K562 (cell line): Measurements from ENCODE around the gene FBLN7. TPM values are rescaled to one million over a fixed set of nuclear protein-coding genes. Genes with fewer than 3 reads are reported as not detected.

Source experiments
- BHLHE40 ChIP-seq: IDR thresholded peaks from 2 replicates; pipeline ENCODE4 v1.6.1; 2011; ENCODE audit warnings: low read length, improper control_type of control experiment
- DACH1 ChIP-seq: fragments of 450-650 bp; IDR thresholded peaks from 2 replicates; pipeline ENCODE4 v1.6.1; 2018; ENCODE audit not compliant: partially characterized antibody
- EGR1 ChIP-seq: fragments of 450-650 bp; conservative IDR thresholded peaks from 2 replicates; pipeline ENCODE4 v1.6.1; 2017; ENCODE audit warnings: mild to moderate bottlenecking
- FOSL1 ChIP-seq: fragments of 200-800 bp; sonication (Bioruptor generic); conservative IDR thresholded peaks from 2 replicates; pipeline ENCODE4 v1.6.1; 2016; ENCODE audit warnings: missing genetic modification characterization, missing compliant biosample characterization
- HSF4 ChIP-seq: fragments of 250-450 bp; sonication (Bioruptor Pico); IDR thresholded peaks from 2 replicates; pipeline ENCODE4 v2.1.2; 2022; ENCODE audit warnings: mild to moderate bottlenecking, moderate library complexity, borderline replicate concordance
- NFRKB ChIP-seq: fragments of 450-650 bp; IDR thresholded peaks from 2 replicates; pipeline ENCODE4 v1.6.1; 2016; ENCODE audit warnings: low read depth
- NRF1 ChIP-seq, 2 experiments: fragments of 450-650 bp; IDR thresholded peaks in 1 of 2; conservative IDR thresholded peaks in 1 of 2; 2 replicates each; pipeline ENCODE4 v1.6.1; 2014; ENCODE audit warnings: mild to moderate bottlenecking in 2 of 2
- POU5F1 ChIP-seq: fragments of 150-350 bp; IDR thresholded peaks from 2 replicates; pipeline ENCODE4 v1.6.1; 2014; ENCODE audit warnings: borderline replicate concordance, low read length, low read depth, mild to moderate bottlenecking; ENCODE audit not compliant: partially characterized antibody
- PRDM10 ChIP-seq: fragments of 450-650 bp; IDR thresholded peaks from 2 replicates; pipeline ENCODE4 v1.6.1; 2018; ENCODE audit not compliant: partially characterized antibody
- PTRF ChIP-seq: fragments of 450-650 bp; IDR thresholded peaks from 2 replicates; pipeline ENCODE4 v1.6.1; 2016; ENCODE audit warnings: mild to moderate bottlenecking, missing genetic modification characterization, missing compliant biosample characterization
- PYGO2 ChIP-seq: fragments of 450-650 bp; IDR thresholded peaks from 2 replicates; pipeline ENCODE4 v1.6.1; 2016; ENCODE audit warnings: mild to moderate bottlenecking, missing genetic modification characterization, moderate library complexity, missing compliant biosample characterization
- RB1 ChIP-seq: fragments of 450-650 bp; IDR thresholded peaks from 2 replicates; pipeline ENCODE4 v1.6.1; 2017; ENCODE audit warnings: low read depth, mild to moderate bottlenecking
- RBBP5 ChIP-seq: fragments of 200-600 bp; sonication (generic); IDR thresholded peaks from 2 replicates; pipeline ENCODE4 v1.6.1; 2012; ENCODE audit warnings: borderline replicate concordance, mild to moderate bottlenecking, low read length, control low read depth, inconsistent platforms; ENCODE audit not compliant: insufficient read depth, poor library complexity, severe bottlenecking
- TAF7 ChIP-seq: fragments of 450-650 bp; IDR thresholded peaks from 2 replicates; pipeline ENCODE4 v1.6.1; 2016; ENCODE audit warnings: missing genetic modification characterization, missing compliant biosample characterization
- TCFL5 ChIP-seq: fragments of 250-450 bp; sonication (Bioruptor Pico); conservative IDR thresholded peaks from 2 replicates; pipeline ENCODE4 v1.6.1; 2021; ENCODE audit warnings: mild to moderate bottlenecking, moderate library complexity, matching md5 sums
- TFAM ChIP-seq: fragments of 250-450 bp; sonication (Bioruptor Pico); conservative IDR thresholded peaks from 2 replicates; pipeline ENCODE4 v1.5.0; 2021; ENCODE audit warnings: mild to moderate bottlenecking, moderate library complexity
- TRIM25 ChIP-seq: fragments of 450-650 bp; IDR thresholded peaks from 2 replicates; pipeline ENCODE4 v1.7.0; 2016; ENCODE audit warnings: borderline replicate concordance
- U2AF2 ChIP-seq: fragments of 200-400 bp; formaldehyde crosslinking; optimal IDR thresholded peaks from 2 replicates; pipeline ENCODE3; 2017; ENCODE audit warnings: low read depth, mild to moderate bottlenecking, low read length
- XRCC5 ChIP-seq: fragments of 200-400 bp; formaldehyde crosslinking; IDR thresholded peaks from 2 replicates; pipeline ENCODE4 v1.6.1; 2017; ENCODE audit warnings: low read depth, mild to moderate bottlenecking, low read length
- ZBTB17 ChIP-seq: fragments of 450-650 bp; formaldehyde crosslinking; IDR thresholded peaks from 2 replicates; pipeline ENCODE4 v1.4.0; 2020; ENCODE audit warnings: mild to moderate bottlenecking
- ZBTB8A ChIP-seq: fragments of 450-650 bp; IDR thresholded peaks from 2 replicates; pipeline ENCODE4 v1.6.1; 2018; ENCODE audit warnings: mild to moderate bottlenecking, moderate library complexity; ENCODE audit not compliant: partially characterized antibody
- ZC3H8 ChIP-seq: fragments of 450-650 bp; IDR thresholded peaks from 2 replicates; pipeline ENCODE4 v1.6.1; 2017
- ZFPM2 ChIP-seq: fragments of 250-450 bp; sonication (Bioruptor Pico); IDR thresholded peaks from 2 replicates; pipeline ENCODE4 v1.5.1; 2022; ENCODE audit warnings: mild to moderate bottlenecking
- ZNF12 ChIP-seq: sonication (generic); formaldehyde crosslinking; IDR thresholded peaks from 2 replicates; pipeline ENCODE4 v1.4.0; 2020; ENCODE audit warnings: mild to moderate bottlenecking, missing genetic modification reagents
- ZNF3 ChIP-seq: fragments of 250-450 bp; sonication (Bioruptor Pico); IDR thresholded peaks from 2 replicates; pipeline ENCODE4 v1.5.0; 2021; ENCODE audit warnings: mild to moderate bottlenecking, moderate library complexity
- ZNF445 ChIP-seq: fragments of 250-450 bp; sonication (Bioruptor Pico); IDR thresholded peaks from 2 replicates; pipeline ENCODE4 v1.4.0; 2020; ENCODE audit warnings: low read depth, mild to moderate bottlenecking, moderate library complexity
- polyA plus RNA-seq, 8 experiments: library from polyadenylated mRNA; depleted of rRNA in 4 of 8; stranded (reverse) in 5 of 8; unstranded in 3 of 8; fragments of >200 nt; fragmentation: Nextera tagmentation in 2 of 8; fragmentation: Illumina TruSeq in 1 of 8; extraction: Ambion mirVana in 2 of 8; extraction: Trizol in 1 of 8; gene quantifications; 2 replicates each; pipeline versions ENCODE4 v1.2.1 to v1.2.3, GENCODE V29; 2011 to 2014; ENCODE audit warnings: inconsistent platforms in 1 of 8, missing spikeins in 1 of 8
- total RNA-seq, 7 experiments: library from RNA; depleted of rRNA in 6 of 7; stranded (reverse); fragments of >200 nt in 6 of 7; fragmentation: Illumina TruSeq in 2 of 7; extraction: Trizol in 2 of 7; gene quantifications; 2 replicates each; pipeline versions ENCODE4 v1.2.1 to v1.2.3, GENCODE V29; 2011 to 2021; ENCODE audit warnings: low replicate concordance in 1 of 7

Gene FBLN7
- total and polyA plus RNA-seq, 9 of the 15 experiments (the other 6 are each of a cell fraction or from before 2014, with no cell fraction given) = 0.13 TPM; not detected in 8

- TF ChIP-seq TRIM25 (no peak), ZNF12 (CRISPR knock-in tag) (no peak), RBBP5 (no peak), RB1 (no peak), ZBTB17 (CRISPR knock-in tag) (no peak), ZBTB8A (no peak), TAF7 (tag) (no peak), ZNF3 (no peak), ZC3H8 (no peak), BHLHE40 (peak; percentile 7; the same call in 1 of the 2 replicates), POU5F1 (no peak), DACH1 (no peak), HSF4 (CRISPR knock-in tag) (no peak), ZNF445 (CRISPR knock-in tag) (no peak), TFAM (CRISPR knock-in tag) (no peak), PTRF (tag) (no peak), ZFPM2 (no peak), NFRKB (no peak), TCFL5 (CRISPR knock-in tag) (no peak), PRDM10 (no peak), U2AF2 (no peak), XRCC5 (no peak), EGR1 (peak; percentile 55; the same call in 1 of the 2 replicates), FOSL1 (tag) (no peak), PYGO2 (no peak), NRF1 (conservative IDR thresholded peaks at IDR 0.05 in 1 of 2, IDR thresholded peaks at IDR 0.05 in 1 of 2) (peak in 1 of 2 experiments; percentile 27; a peak in 1 of 4 replicates)
Observed at GRCh38 chr2:112166806-112167499, 28.8 kb downstream of the FBLN7 start (continued).
